IPS DF 6.9 (cell line): Measurements from ENCODE around the gene GATM.

Experiments used
- DNase-seq: peaks from one replicate; pipeline ENCODE4 v3.0.0-alpha.2; 2013; ENCODE audit warnings: low read depth, low spot score
- H3K27ac ChIP-seq: one replicate; pipeline ENCODE4 v1.5.1; 2013; ENCODE audit warnings: low read length, control low read depth
- H3K27me3 ChIP-seq: 2 replicates; pipeline ENCODE4 v1.6.1; 2013; ENCODE audit warnings: mild to moderate bottlenecking, low read length; ENCODE audit not compliant: control insufficient read depth, insufficient read depth
- H3K36me3 ChIP-seq: 2 replicates; pipeline ENCODE4 v1.6.1; 2013; ENCODE audit warnings: low read length; ENCODE audit not compliant: control insufficient read depth, insufficient read depth
- H3K4me1 ChIP-seq: 2 replicates; pipeline ENCODE4 v1.6.1; 2013; ENCODE audit warnings: low read length; ENCODE audit not compliant: control insufficient read depth, insufficient read depth
- H3K4me3 ChIP-seq: 2 replicates; pipeline ENCODE4 v1.5.1; 2013; ENCODE audit warnings: mild to moderate bottlenecking, low read length
- H3K9me3 ChIP-seq: 2 replicates; pipeline ENCODE4 v1.6.1; 2013; ENCODE audit warnings: low read length, inconsistent platforms; ENCODE audit not compliant: control insufficient read depth, insufficient read depth
- WGBS: extraction: QIAGEN DNeasy Blood & Tissue Kit; methylation state at CpG from one replicate; pipeline ENCODE4 v1.1.7; 2013; ENCODE audit warnings: mixed read lengths, missing lambda C conversion rate; ENCODE audit not compliant: insufficient read length, insufficient coverage; 5-methylcytosine and 5-hydroxymethylcytosine counted together

GATM gene

DNA sequence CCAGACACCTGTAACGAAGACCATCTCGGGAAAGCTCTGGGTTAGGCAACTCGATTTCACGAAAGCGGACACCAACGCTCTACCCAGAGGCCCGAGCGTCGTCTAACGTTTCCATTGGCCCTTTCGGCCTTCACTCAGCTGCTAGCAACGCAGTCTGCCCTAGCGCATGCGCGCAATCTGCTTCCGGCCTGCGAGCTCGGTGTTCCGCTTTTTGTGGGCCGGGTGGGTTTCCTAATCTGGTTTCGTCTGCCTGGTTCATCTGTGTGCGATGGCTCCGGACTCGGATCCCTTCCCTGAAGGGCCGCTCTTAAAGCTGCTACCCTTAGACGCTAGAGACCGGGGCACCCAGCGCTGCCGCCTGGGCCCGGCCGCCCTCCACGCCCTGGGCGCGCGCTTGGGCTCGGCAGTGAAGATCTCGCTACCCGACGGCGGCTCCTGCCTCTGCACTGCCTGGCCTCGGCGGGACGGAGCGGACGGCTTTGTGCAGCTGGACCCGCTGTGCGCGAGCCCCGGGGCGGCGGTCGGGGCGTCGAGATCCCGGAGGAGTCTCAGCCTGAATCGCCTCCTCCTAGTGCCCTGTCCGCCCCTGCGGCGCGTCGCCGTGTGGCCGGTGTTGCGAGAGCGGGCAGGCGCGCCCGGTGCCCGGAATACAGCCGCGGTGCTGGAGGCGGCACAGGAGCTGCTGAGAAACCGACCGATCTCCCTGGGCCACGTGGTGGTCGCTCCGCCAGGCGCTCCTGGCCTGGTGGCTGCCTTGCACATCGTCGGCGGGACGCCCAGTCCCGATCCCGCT is 24.0 kb upstream of the GATM start:
- no peaks in the 10 kb centered on the region for H3K4me1 ChIP-seq
- H3K9me3 ChIP-seq, result no peaks in the 10 kb centered on the region
- H3K4me3 ChIP-seq, result peak overlapping the region; percentile 91
- no CpG with 5 or more reads among the region's 84 CpGs for WGBS
- H3K36me3 ChIP-seq, result peaks cover 4% of the 10 kb centered on the region; the same call in 1 of the 2 replicates
- DNase-seq, result peak; percentile 97
- H3K27me3 ChIP-seq, result no peaks in the 10 kb centered on the region
- H3K27ac ChIP-seq, result no peak overlapping the region

DNA sequence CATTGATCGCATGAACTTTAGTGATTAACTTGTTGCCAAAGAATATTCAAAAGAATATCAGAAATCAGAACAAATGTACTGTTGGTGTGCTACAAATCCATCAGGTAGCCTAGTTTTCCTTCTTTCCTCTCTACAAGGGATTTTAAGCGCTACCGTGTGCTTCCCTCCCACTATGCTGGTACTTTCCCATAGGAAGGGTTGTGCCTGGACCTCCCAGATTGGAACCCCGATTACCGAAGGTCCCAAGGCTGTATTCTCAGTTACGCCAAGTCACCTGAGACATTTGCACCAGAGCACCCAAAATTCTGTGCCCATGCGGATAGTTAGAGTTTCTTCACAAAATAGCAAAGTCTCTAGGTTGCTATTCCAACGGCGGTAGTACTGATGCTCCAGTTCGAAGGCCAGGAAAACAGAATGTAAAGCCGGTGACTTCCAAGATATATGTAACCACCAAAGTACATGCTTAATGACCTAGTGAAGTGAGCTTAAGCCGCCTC is 23.4 kb upstream of the GATM start:
- no peaks in the 10 kb centered on the region for H3K36me3 ChIP-seq
- no peak for DNase-seq
- no peaks in the 10 kb centered on the region for H3K4me1 ChIP-seq
- no peaks in the 10 kb centered on the region for H3K9me3 ChIP-seq
- H3K27ac ChIP-seq, result no peak overlapping the region
- H3K4me3 ChIP-seq, result peak overlapping the region; percentile 91; the same call in 1 of the 2 replicates
- no peaks in the 10 kb centered on the region for H3K27me3 ChIP-seq
- no CpG with 5 or more reads among the region's 12 CpGs for WGBS

DNA sequence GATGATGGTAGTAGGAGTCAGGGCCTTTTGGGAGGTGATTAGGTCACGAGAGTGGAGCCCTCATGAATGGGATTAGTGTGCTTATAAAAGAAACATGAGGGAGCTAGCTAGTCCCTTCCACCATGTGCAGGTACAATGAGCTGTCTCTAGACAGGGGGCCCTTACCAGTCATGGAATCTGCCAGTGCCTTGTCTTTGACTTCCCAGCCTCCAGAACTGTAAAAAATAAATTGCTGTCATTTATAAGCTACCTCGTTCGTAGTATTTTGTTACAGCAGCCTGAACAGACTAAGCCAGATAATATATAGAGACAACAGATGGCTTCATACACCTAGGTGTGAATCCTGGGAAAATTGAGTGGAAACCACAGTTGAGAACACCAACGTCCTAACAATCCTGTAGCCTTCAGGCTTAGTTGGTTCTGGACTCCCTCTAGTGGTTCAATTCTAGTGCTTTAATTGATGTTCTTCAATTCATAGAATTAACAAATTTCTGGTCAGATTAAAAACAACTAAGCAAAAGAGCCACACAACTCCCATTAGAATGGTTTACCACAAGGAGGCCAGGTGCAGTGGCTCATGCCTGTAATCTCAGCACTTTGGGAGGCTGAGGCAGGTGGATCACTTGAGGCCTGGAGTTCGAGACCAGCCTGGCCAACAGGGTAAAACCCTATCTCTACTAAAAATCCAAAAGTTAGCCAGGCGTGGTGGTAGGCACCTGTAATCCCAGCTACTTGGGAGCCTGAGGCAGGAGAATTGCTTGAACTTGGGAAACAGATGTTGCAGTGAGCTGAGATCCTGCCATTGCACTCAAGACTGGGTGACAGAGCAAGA is 21.3 kb upstream of the GATM start:
- Histone ChIP-seq H3K27ac (no peak overlapping the region), H3K9me3 (no peaks in the 10 kb centered on the region), H3K27me3 (no peaks in the 10 kb centered on the region), H3K4me1 (no peaks in the 10 kb centered on the region), H3K4me3 (no peak overlapping the region), H3K36me3 (no peaks in the 10 kb centered on the region)
- DNase-seq, result no peak
- no CpG with 5 or more reads among the region's 6 CpGs for WGBS

DNA sequence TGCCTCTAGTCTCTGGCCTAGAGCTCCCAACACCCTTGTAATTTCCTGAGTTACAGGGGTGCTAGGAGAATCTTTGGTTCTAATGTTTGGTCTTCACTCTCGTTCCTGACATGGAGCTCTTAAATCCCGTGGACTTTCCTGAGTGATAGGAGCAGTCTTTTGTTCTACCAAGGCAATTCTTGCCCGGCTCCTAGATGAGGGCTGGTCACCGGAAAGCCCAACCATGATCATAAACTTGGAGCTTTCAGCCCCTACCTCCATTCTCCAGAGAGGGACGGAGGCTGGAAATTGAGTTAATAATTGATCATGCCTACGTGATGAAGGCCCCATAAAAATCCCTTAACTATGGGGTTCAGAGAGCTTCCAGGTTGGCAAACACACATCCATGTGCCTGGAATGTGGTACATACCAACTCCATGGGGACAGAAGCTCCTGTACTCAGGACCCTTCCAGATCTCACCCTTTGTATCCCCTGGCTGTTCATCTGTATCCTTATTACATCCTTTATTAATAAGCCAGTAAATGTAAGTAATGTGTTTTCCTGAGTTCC is 18.8 kb upstream of the GATM start:
- no CpG with 5 or more reads among the region's 6 CpGs for WGBS
- DNase-seq, result no peak
- Histone ChIP-seq H3K4me3 (no peak overlapping the region), H3K4me1 (no peaks in the 10 kb centered on the region), H3K36me3 (no peaks in the 10 kb centered on the region), H3K9me3 (no peaks in the 10 kb centered on the region), H3K27me3 (no peaks in the 10 kb centered on the region), H3K27ac (no peak overlapping the region)

DNA sequence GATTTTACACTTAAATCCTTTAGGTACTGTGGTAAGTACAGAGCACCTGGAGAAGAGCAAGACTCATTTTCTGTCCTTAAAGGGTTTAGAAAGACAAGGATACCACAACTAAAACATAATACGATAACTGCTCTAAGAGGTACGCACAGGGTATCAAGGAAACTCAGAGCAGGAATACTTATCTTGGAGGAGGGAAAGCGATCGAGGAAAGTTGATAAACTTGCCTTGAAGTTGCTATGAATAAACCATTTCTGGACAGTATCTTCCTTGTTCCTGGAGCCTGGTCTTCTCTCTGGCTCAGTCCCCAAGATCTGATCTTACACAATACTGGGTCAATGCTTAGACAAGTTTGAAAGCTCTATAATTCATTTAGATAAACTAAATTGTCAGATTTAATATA is 17.6 kb upstream of the GATM start:
- DNase-seq, result no peak
- no CpG with 5 or more reads among the region's 4 CpGs for WGBS
- Histone ChIP-seq H3K27ac (no peak overlapping the region), H3K9me3 (no peaks in the 10 kb centered on the region), H3K36me3 (no peaks in the 10 kb centered on the region), H3K4me1 (no peaks in the 10 kb centered on the region), H3K27me3 (no peaks in the 10 kb centered on the region), H3K4me3 (no peak overlapping the region)

DNA sequence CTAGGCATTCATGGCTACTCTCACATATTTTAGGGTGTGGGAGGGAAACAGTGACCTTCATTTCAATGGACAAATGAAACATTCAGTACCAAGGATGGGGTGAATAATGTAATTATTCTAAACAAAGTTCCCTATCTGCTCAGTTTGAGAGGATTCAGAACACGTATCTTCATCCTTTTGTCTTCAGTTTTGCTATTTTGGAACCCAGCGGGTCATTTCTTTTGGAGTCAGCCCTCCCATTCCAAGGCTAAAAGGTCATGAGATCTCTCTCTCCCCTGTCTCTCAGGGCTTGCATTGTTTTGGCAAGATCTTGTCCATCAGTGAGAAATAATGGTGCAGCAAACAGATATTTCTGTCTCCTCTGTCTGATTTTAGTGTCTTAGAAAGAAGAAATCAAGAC is 16.3 kb upstream of the GATM start:
- no CpG with 5 or more reads among the region's 2 CpGs for WGBS
- Histone ChIP-seq H3K27ac (no peak overlapping the region), H3K27me3 (no peaks in the 10 kb centered on the region)

DNA sequence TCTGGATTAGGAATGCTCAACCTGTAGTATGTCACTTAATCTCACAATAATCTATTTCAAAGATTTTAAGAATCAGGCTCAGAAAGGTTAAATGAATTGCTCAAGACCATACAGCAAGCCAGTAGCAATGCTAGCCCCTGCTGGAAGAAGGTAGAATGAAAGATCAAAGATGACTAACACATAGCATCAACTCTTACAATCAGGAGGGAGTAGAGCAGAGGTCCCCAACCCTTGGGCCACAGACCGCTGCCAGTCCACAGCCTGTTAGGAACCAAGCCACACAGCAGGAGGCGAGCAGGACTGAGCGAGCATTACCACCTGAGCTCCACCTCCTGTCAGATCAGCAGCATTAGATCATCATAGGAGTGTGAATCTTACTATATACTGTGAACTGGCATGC is 15.5 kb upstream of the GATM start:
- no peak for DNase-seq
- H3K4me1 ChIP-seq, result no peaks in the 10 kb centered on the region
- no peaks in the 10 kb centered on the region for H3K9me3 ChIP-seq
- no peaks in the 10 kb centered on the region for H3K36me3 ChIP-seq
- no CpG with 5 or more reads among the region's 3 CpGs for WGBS
- H3K27ac ChIP-seq, result no peak overlapping the region
- H3K27me3 ChIP-seq, result no peaks in the 10 kb centered on the region
- no peak overlapping the region for H3K4me3 ChIP-seq

More for the DNA sequence above, 16.3 kb upstream of the GATM start:
- no peak overlapping the region for H3K4me3 ChIP-seq
- H3K9me3 ChIP-seq, result no peaks in the 10 kb centered on the region
- H3K4me1 ChIP-seq, result no peaks in the 10 kb centered on the region
- no peak for DNase-seq
- H3K36me3 ChIP-seq, result no peaks in the 10 kb centered on the region

DNA sequence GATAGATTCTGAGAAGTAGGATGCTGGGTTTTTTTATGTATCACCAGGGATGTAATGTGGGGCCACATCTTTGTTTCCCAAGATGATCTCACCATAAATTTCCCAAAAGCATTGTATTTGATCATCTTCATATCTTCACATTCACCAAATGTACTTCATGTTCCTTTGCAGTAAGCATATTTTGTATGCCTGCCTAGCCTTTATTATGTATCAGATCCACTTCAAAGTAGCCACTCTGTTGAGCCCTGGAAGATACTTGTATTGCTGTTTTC is 14.2 kb upstream of the GATM start:
- no peak overlapping the region for H3K4me3 ChIP-seq
- H3K27ac ChIP-seq, result no peak overlapping the region
- H3K27me3 ChIP-seq, result no peaks in the 10 kb centered on the region
- H3K36me3 ChIP-seq, result no peaks in the 10 kb centered on the region
- no peaks in the 10 kb centered on the region for H3K9me3 ChIP-seq
- no peaks in the 10 kb centered on the region for H3K4me1 ChIP-seq
- DNase-seq, result no peak

DNA sequence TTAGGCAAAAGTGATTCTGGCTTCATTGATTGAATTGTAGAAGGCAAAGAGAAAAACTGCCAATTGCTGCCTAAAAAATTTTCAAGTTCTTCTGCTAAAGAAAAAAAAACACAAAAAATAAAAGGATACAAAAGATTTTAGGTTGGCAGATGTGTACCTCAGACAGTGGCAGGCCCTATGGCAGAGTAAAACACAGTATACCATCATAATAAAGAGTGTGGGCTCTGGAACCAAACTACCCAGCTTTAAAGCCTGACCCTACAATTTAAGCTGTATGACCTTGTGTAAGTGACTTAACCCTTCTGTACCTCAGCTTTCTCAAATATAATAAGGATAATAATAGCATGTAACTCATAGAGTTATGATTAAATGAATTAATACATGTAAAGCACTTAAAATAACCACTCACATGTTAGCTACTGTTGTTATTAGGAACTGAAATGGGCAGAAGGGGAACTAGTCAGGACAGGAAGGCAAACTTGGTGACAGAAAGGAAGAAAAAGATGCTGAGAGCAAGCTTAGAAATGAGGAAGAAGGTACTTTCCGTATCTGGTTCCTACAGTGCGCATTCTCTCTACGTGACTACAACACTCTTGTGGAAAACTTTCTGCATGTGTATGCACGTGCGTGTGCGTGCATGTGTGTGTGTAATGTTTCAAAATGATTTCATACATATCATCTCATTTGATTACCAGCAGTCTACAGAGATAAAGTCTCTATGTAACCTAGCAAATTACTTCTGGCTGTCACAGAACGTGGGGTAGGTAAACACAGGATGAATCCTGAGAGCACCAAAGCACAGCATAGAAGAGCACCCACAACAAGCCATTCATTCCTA is 13.6 kb upstream of the GATM start:
- no peak overlapping the region for H3K27ac ChIP-seq
- H3K36me3 ChIP-seq, result no peaks in the 10 kb centered on the region
- no peak overlapping the region for H3K4me3 ChIP-seq
- no peaks in the 10 kb centered on the region for H3K9me3 ChIP-seq
- WGBS, result no CpG with 5 or more reads among the region's 7 CpGs
- H3K27me3 ChIP-seq, result no peaks in the 10 kb centered on the region
- no peaks in the 10 kb centered on the region for H3K4me1 ChIP-seq
- DNase-seq, result no peak

DNA sequence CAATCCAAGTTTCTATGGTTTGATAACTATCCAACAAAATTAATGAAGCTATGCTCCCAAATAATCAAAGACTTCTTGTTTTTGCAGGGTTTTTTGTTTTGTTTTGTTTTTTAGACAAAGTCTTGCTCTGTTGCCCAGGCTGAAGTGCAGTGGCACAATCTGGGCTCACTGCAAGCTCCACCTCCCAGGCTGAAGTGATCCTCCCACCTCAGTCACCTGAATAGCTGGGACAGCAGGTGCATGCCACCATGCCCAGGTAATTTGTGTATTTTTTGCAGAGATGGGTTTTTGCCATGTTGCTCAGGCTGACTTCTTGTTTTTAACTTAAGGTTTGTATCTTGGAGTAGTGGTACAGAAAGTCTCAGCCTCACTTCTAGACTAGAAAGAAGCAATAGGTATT is 11.0 kb upstream of the GATM start:
- H3K4me3 ChIP-seq, result no peak overlapping the region
- H3K4me1 ChIP-seq, result no peaks in the 10 kb centered on the region
- no peaks in the 10 kb centered on the region for H3K9me3 ChIP-seq
- H3K27ac ChIP-seq, result no peak overlapping the region
- DNase-seq, result no peak
- no peaks in the 10 kb centered on the region for H3K27me3 ChIP-seq
- no peaks in the 10 kb centered on the region for H3K36me3 ChIP-seq
